Endometrium (tissue), 2 donors: ENCODE data around the gene IGF2.
A peak's percentile ranks its signal among the peaks of the same experiment; 100 is the strongest.

Source experiments
- FAIRE-seq: peaks from 2 replicates; lab custom pipeline; 2012; peaks lifted over from hg19 to GRCh38; lab: Jason Lieb, UNC
- donor health status: control.
- donor health status: control.

IGF2 gene

DNA sequence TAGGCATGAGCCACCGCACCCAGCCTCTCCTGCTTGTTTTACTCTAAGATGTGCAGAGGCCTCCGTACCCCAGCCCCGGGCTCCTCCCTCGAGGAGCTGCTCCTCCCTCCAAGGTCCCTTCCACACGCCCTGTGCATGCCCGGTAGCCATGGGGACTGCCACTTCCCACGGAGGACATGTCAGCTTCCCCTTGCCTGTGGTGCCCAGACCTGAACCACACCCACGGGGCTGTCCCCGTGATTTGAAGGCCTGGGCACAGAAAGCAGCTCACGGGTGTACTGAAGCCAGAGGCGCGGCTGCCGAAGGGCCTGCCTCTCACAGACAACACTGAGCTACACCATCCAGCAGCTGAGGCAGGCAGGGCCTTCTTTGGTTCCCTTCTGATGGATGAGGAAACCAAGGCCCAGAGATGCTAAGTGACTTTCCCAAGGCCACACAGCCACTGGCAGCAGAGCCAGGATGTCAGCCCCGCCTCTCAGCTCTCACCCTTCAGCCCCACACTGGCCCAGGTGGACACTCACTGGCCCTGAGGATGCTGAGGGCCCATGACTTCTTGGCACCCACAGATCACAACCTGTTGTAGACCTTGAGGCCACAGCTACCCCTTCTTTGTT is 14.5 kb upstream of the IGF2 start:
- no peak for FAIRE-seq

GRCh38 chr11:2151500-2152257 is 12.5 kb upstream of the IGF2 start:
- FAIRE-seq = peak; percentile 8

GRCh38 chr11:2149864-2150847 is 11.0 kb upstream of the IGF2 start:
- no peak for FAIRE-seq

DNA sequence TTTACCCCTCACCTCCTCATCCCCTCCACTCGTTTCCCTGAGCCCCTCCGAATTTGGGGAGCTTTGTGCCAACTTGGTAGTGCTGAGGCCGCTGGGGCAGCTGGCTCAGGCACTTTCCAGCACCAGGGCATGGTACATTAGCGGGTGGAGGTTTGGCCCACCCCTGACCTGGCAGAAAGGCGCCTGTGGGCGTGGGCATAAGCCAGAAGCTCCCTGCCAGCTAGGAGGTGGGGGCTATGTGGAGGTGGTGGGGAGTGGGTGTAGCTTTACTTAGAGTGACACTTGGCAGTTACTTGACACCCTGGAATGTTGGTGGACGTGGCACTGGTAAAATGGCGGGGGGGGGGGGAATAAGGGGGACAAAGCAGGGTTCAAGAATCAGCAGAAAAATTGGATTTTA is 10.3 kb upstream of the IGF2 start:
- FAIRE-seq = no peak

DNA sequence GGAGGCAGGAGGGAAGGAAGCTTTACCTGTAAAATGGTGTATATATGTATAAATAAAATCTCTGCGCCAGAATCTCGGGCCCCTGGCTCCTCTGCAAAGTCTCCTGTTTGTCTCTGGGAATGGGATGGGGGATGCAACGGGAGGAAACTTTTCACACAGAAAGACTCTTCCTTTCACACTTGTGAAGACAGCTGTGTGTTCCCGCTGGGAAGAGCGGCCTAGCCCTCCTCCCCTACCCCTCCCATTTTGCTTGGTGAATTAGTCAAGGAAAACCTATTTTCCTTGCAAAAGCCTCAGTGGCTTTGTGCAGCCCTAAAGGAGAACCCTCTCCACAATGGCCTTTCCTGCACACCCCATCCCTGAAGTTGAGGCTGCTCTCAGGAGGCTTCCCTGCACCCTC is 9.4 kb upstream of the IGF2 start:
- FAIRE-seq = no peak

DNA sequence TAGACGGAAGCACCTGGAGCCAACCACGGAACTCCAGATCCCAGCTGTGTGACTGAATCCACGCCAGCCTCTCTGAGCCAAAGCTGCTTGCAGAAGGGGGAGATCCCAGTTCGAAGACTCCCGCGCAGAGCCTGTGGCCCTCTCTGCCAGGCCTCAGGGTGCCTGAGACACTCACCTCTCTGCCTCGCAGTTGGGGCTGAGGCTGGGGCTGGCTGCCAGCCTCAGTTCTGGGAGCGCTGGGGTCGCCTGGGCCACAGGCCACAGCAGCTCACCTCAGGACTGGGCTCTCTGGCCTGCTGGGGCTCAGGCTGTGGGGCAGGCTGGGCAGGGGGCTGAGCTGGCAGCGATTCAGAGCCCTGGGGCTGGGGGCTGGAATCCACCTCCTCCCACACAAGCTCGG is 8.2 kb upstream of the IGF2 start:
- FAIRE-seq = no peak

DNA sequence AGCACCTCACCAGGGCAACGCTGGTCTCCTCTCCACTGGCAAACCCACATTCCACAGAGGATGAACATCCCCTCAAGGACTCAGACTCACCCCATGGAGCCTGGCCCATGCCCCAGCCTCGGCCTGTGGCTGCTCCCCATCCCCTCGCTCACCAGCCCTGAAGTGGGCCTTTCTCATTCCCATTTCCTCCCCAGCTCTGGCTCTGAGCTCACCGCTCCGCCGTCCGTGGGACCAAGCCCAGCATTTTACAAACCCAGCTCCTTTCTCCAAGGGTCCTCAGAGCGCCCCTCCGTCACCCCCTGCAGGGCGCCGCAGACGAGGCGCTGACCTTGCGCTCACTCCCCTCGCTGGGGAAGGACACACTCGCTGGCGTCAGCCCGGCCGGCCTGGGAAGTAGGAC is 6.9 kb upstream of the IGF2 start:
- no peak for FAIRE-seq

- FAIRE-seq = no peak
Measured at GRCh38 chr11:2144544-2145248, 5.5 kb upstream of the IGF2 start.

- no peak for FAIRE-seq
Measured at GRCh38 chr11:2143799-2144543, 4.8 kb upstream of the IGF2 start.

DNA sequence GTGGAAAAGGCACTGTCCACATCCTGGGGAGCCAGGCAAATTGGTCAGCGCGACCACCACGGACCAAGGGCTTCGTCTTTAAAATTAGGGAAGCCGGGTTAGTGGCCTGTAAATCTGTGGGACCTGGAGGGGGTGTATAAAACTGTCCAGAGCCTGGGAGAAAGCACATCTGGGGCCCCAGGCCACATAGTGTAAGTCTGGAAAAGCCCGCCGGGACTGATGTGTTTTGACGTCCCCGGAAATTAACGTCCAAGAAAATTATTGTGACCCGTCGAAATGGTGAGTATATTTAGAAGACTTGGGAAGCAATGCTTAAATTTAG is 4.2 kb upstream of the IGF2 start:
- FAIRE-seq = no peak

GRCh38 chr11:2142762-2143202 is 3.6 kb upstream of the IGF2 start:
- no peak for FAIRE-seq

GRCh38 chr11:2142300-2142759 is 3.1 kb upstream of the IGF2 start:
- no peak for FAIRE-seq

- FAIRE-seq = no peak
Measured at GRCh38 chr11:2140411-2141400, 1.5 kb upstream of the IGF2 start.

DNA sequence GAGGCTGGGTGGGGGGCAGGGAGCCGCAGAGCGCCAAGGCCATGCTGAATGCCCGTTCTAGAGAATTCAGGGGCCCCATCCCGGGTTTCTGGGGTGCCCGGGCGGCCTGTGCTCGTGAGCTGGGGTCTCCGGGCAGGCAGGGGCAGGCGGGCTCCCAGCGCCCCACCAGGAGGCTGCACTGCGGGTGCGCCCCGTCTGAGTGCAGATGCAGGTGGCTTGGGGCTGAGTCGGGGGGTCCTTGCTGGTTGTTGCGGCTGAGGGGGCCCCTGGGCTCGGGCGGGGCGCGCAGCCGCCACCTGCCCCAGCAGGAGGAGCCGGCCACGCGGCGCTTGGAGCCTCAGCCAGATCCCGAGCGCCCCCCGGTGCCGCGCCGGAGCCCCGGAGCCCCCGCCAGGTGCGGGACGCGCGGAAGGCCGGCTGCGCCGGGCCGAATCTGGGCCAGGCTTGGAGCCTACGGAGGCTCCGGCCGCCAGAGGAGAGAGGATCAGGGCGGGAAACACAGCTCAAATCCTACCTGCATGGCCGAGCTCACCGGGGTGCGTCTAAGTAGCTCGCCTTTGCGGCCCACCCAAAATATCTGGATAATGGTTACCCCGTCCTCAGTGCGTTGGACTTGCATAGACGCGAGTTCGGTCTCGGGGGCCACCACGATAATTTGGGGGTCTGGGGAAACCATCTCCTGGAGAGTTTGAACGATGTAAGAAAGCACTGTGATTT is 590 bp upstream of the IGF2 start:
- no peak for FAIRE-seq

DNA sequence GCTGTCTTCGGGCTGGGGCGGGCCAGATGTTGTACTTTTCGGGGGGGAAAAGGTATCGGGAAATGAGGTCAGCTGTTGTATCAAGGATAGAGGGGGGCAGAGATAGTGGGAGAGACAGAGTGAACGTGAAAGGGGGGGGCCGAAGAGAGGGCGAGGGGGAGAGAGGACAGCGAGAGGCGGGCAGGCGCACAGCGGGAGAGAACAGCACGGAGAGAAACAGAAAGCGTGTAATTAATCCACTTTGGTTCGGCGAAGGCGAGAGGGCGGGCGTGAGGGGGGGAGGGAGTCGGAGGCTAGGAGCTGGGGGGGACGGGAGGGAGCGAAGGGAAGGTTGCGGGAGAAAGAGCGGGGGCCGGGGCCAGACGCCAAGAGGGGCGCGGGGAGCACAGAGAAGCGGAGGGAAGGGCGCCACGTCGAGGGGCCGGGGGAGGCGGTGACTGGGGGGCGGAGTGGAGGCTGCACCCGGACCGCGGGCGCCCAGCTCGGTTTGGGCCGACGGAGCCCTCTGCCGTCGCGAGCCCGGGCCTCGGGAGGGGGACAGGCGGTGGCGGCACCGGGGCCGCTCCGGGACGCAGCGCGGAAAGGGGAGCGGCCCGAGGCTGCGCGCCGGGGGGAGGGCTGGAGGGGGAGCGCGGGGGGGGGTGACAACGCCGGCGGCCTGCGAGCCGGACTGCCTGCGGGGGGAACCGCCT is 612 bp downstream of the IGF2 start:
- FAIRE-seq = no peak

GRCh38 chr11:2138068-2138430 is 1.1 kb downstream of the IGF2 start:
- no peak for FAIRE-seq

DNA sequence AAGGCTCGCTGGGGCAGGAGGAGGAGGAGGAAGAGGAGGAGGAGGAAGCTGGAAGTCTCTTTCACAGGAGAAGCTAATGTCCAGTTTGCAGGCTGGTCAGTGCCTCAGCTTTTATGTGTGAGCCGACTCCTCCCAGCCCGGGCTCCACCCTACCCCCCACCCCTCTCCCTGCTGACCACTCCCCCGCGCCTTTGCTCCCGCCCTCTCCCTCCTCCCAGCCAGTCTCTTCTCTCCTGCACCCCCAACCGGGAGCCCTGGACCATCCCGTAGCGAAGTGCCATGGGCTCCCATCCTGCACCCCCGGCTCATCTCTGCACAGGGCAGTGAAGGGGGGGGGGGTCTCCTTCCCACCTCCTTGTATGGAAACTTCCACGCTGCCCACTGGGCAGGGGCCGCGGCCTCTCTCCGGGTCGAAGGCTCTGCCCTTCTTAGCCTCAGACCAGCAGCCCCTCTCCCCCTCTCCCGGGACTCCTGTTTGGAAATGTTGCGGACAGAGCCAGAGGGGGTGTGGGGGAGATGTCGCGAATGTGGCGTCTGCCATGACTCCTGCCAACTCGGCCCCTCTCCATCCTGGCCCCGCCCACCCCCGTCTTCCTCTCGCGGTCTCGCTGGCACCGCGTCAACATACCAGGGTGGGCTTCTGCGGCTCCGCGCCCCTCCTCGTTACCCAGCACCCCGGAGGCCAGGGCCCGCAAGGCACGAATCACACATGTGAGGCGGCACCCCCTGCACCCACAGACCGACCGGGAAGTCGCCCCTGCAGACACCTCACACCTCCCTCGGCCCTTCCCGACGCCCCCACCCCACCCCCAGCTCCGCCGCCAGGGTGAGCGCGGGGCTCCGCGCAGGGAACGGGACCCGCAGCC is 1.8 kb downstream of the IGF2 start:
- FAIRE-seq = no peak

GRCh38 chr11:2136952-2137201 is 2.3 kb downstream of the IGF2 start:
- FAIRE-seq = no peak
